ENCODE measurements around the gene LRP4. TPM values are rescaled to one million over a fixed set of nuclear protein-coding genes. Genes with fewer than 3 reads are reported as not detected.

The LRP4 gene
- total and polyA plus RNA-seq, 2 of the 8 experiments (the other 6 are each of a cell fraction or from before 2014, with no cell fraction given) = 5.4 to 22.1 TPM

GRCh38 chr11:46846510-46846830 is 71.9 kb downstream of the LRP4 start:
- peaks cover 3 to 4% of the 10 kb centered on the region in 2 experiments; a peak in 1 of 4 replicates for H3K9me3 ChIP-seq (ENCODE audit: insufficient read depth in 2 of 2, low read depth in 1 of 2, low read length in 1 of 2)
- peak overlapping the region; percentile 46 for H3K4ac ChIP-seq (replicated peaks; ENCODE audit: insufficient read length, low read depth, low read length)
- H3K18ac ChIP-seq (ENCODE audit: extremely low read depth, low read length) = peak overlapping the region; percentile 32; the same call in 1 of the 2 replicates
- FAIRE-seq (no peak), DNase-seq (ENCODE audit: low read depth in 1 of 2, low spot score in 2 of 2) (no peak)
- peak overlapping the region; percentile 86; the same call in 1 of the 2 replicates for H2AFZ ChIP-seq (ENCODE audit: low read length)
- no peak overlapping the region for H4K8ac ChIP-seq (ENCODE audit: extremely low read depth, insufficient read depth, low read length)
- peak overlapping the region in 2 of 4 experiments; percentile 58 to 65; a peak in 2 of 7 replicates for H3K9ac ChIP-seq (replicated peaks in 1 of 4; ENCODE audit: extremely low read depth in 1 of 4, low read depth in 3 of 4, low read length in 3 of 4)
- peaks cover 9% of the 10 kb centered on the region for H3K23me2 ChIP-seq (ENCODE audit: low read depth, low read length)
- no peak overlapping the region for H3K23ac ChIP-seq (ENCODE audit: insufficient read length)
- peaks cover 3 to 7% of the 10 kb centered on the region in 2 experiments for H4K20me1 ChIP-seq (replicated peaks in 1 of 2; ENCODE audit: control insufficient read depth in 1 of 2, insufficient read depth in 2 of 2, low read length in 2 of 2)
- H2BK12ac ChIP-seq (ENCODE audit: low read depth, low read length) = 0 out of 2 replicates have a peak overlapping the region, but pooled peaks have one; percentile 9
- H3K36me3 ChIP-seq (ENCODE audit: control insufficient read depth in 2 of 4, insufficient read depth in 4 of 4, low read length in 3 of 4) = peaks cover 0 to 3% (median 0%) of the 10 kb centered on the region in 4 experiments; a peak in 2 of 8 replicates
- 17% methylated on average over 6 of the region's 6 CpGs; no CpG with 5 or more reads in 1 of the 2 experiments for WGBS, 2 experiments (ENCODE audit: extremely low coverage in 1 of 2, insufficient coverage in 1 of 2, insufficient read length in 1 of 2, insufficient replicate concordance in 2 of 2, low coverage in 1 of 2, low lambda C conversion rate in 2 of 2, missing lambda C conversion rate in 1 of 2)
- no peak overlapping the region for H2AK5ac ChIP-seq (ENCODE audit: low read depth, low read length)
- H2BK5ac ChIP-seq (ENCODE audit: low read depth, low read length) = no peak overlapping the region
- H3K4me1 ChIP-seq (replicated peaks in 1 of 4; ENCODE audit: control insufficient read depth in 3 of 4, insufficient read depth in 4 of 4, low read length in 3 of 4) = peaks cover 0 to 2% (median 0%) of the 10 kb centered on the region in 4 experiments; a peak in 2 of 7 replicates
- H3K27me3 ChIP-seq (replicated peaks in 1 of 4; ENCODE audit: control insufficient read depth in 3 of 4, extremely low read depth in 1 of 4, insufficient read depth in 3 of 4, low read length in 3 of 4) = no peaks in the 10 kb centered on the region; a peak in 1 of 7 replicates
- H2BK15ac ChIP-seq (ENCODE audit: low read length) = no peak overlapping the region; the same call in 1 of the 2 replicates
- no peak overlapping the region for H4K5ac ChIP-seq (ENCODE audit: insufficient read length, low read depth, low read length)
- H3K4me3 ChIP-seq (ENCODE audit: extremely low read depth in 1 of 4, insufficient read depth in 2 of 4, low read depth in 3 of 4, low read length in 4 of 4) = peak overlapping the region; percentile 90 to 98 (median 92)
- peak overlapping the region; percentile 75 for H2BK120ac ChIP-seq (replicated peaks; ENCODE audit: low read depth, low read length)
- CTCF ChIA-PET (ENCODE audit: partially characterized antibody) = interaction anchor here (0.6 kb wide), 1 partner anchor 420 kb away, joined by 3 read pairs; no protein-coding TSS in a partner anchor
- peaks cover 20 to 40% of the 10 kb centered on the region in 2 experiments for H3K79me2 ChIP-seq (ENCODE audit: control insufficient read depth in 1 of 2, insufficient read depth in 2 of 2, low read length in 2 of 2)
- peak overlapping the region; percentile 77 for H4K91ac ChIP-seq (replicated peaks; ENCODE audit: insufficient read length, low read length)
- POLR2A ChIA-PET (ENCODE audit: partially characterized antibody) = interaction anchor here (1.0 to 1.8 kb wide), 5 partner anchors 9 to 31 kb away, joined by 3 to 4 read pairs (median 3); no protein-coding TSS in a partner anchor
- no peak overlapping the region for H3K27ac ChIP-seq (ENCODE audit: low read depth, low read length)
- H2BK20ac ChIP-seq (ENCODE audit: low read length) = 0 out of 2 replicates have a peak overlapping the region, but pooled peaks have one; percentile 13
- no peak overlapping the region for H3K14ac ChIP-seq (ENCODE audit: insufficient read length)
- H3K56ac ChIP-seq (replicated peaks; ENCODE audit: insufficient read length, low read depth, low read length) = no peak overlapping the region
- peaks cover 6% of the 10 kb centered on the region; the same call in 1 of the 2 replicates for H3K79me1 ChIP-seq (ENCODE audit: low read depth, low read length)
- peak overlapping the region; percentile 77 to 90 for H3K4me2 ChIP-seq (ENCODE audit: insufficient read depth in 1 of 2, low read depth in 2 of 2, low read length in 2 of 2)
- TF ChIP-seq CEBPB (IDR thresholded peaks at IDR 0.05; ENCODE audit: low read depth, low read length) (no peak), ASH2L (IDR thresholded peaks at IDR 0.05; ENCODE audit: low read length) (no peak), CBX8 (IDR thresholded peaks at IDR 0.05; ENCODE audit: borderline replicate concordance, low read depth, low read length) (no peak), CTCF (IDR thresholded peaks at IDR 0.05; ENCODE audit: control extremely low read depth in 1 of 3, insufficient read depth in 1 of 3, low read depth in 1 of 3, low read length in 3 of 3) (no peak), MAX (IDR thresholded peaks at IDR 0.05) (no peak), KDM5A (IDR thresholded peaks at IDR 0.05; ENCODE audit: low read length) (no peak), SIX5 (IDR thresholded peaks at IDR 0.05; ENCODE audit: low read depth, low read length) (no peak), GABPA (IDR thresholded peaks at IDR 0.05; ENCODE audit: borderline replicate concordance, insufficient read depth, low read length) (no peak), HDAC2 (IDR thresholded peaks at IDR 0.05; ENCODE audit: borderline replicate concordance in 1 of 2, low read depth in 2 of 2, low read length in 2 of 2) (no peak), FOSL1 (IDR thresholded peaks at IDR 0.05; ENCODE audit: insufficient read depth, low read depth, low read length) (no peak)
